PC-9 (cell line): ENCODE results near the gene NTMT1.

Experiments used
- CTCF ChIP-seq: fragments of 200-600 bp; sonication (generic); conservative IDR thresholded peaks from 2 replicates; pipeline ENCODE4 v1.6.1; 2017; ENCODE audit warnings: mixed run types, antibody characterized with exemption, mild to moderate bottlenecking, moderate library complexity
- EZH2 ChIP-seq: fragments of 200-600 bp; sonication (generic); IDR thresholded peaks from 2 replicates; pipeline ENCODE4 v1.8.0; 2017; ENCODE audit warnings: antibody characterized with exemption, low read depth

- no peak for TF ChIP-seq CTCF
- no peak for TF ChIP-seq EZH2
Measured at GRCh38 chr9:129598089-129598596, 27.8 kb upstream of the NTMT1 start.
